Measurements from ENCODE around the gene GRIK2. TPM values are rescaled to one million over a fixed set of nuclear protein-coding genes. Genes with fewer than 3 reads are reported as not detected.

Gene GRIK2
- total and polyA plus RNA-seq, 9 donors, result 0.12 to 4.1 (median 0.89) TPM; not detected in 1

DNA sequence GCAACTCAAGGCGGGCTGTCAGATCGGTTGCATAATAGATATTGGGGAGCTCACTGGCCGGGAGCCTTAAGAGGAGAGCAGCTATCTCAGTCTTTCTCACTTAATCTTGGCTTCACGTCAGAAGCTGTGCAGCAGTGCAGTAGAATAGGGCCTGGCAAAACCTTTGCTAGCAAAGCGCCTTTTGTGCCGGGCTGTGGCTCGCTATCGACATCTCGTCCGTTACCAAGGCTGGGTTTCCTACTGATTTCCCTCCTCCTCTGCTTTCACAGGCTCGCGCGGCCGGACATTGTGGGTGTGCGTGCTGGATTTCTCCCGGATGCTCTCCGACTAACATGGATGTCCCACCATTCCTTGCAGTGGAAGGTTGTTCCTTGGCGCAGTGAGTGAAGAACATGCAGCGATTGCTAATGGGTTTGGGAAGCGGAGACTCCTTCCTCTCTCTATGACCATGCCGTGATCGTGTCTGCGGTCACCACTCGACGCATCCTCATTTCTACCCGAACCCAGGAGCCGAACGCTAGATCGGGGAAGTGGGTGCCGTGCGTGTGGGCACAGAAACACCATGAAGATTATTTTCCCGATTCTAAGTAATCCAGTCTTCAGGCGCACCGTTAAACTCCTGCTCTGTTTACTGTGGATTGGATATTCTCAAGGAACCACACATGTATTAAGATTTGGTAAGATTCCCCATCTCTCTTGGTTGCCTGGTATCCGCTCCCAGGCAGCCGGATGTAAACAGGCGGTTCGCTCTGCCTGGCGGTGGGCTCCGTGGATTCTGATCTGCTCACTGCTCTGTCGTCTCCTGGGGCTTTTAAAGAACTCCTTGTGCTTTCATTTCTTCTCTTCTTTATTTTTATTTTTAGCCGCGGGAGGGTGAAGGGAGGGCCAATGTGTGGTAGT, 5.5 kb downstream of the GRIK2 start:
- 24 to 45% (median 28%) methylated on average over 43 of the region's 43 CpGs for WGBS, 3 donors
- H3K9me3 ChIP-seq, result no peaks in the 10 kb centered on the region
- TF ChIP-seq POLR2A (IDR thresholded peaks at IDR 0.05), result no peak
- TF ChIP-seq EP300 (IDR thresholded peaks at IDR 0.05), result no peak
- TF ChIP-seq, protein P1, sequence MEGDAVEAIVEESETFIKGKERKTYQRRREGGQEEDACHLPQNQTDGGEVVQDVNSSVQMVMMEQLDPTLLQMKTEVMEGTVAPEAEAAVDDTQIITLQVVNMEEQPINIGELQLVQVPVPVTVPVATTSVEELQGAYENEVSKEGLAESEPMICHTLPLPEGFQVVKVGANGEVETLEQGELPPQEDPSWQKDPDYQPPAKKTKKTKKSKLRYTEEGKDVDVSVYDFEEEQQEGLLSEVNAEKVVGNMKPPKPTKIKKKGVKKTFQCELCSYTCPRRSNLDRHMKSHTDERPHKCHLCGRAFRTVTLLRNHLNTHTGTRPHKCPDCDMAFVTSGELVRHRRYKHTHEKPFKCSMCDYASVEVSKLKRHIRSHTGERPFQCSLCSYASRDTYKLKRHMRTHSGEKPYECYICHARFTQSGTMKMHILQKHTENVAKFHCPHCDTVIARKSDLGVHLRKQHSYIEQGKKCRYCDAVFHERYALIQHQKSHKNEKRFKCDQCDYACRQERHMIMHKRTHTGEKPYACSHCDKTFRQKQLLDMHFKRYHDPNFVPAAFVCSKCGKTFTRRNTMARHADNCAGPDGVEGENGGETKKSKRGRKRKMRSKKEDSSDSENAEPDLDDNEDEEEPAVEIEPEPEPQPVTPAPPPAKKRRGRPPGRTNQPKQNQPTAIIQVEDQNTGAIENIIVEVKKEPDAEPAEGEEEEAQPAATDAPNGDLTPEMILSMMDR (IDR thresholded peaks at IDR 0.05), result no peak
- intact Hi-C loops (cut with DNase I), result no loop called here
- no peak overlapping the region for H3K27ac ChIP-seq
- H3K36me3 ChIP-seq, result no peaks in the 10 kb centered on the region
- no peak overlapping the region for H3K4me3 ChIP-seq
- no peak for DNase-seq
- no peaks in the 10 kb centered on the region for H3K27me3 ChIP-seq
- peaks cover 5% of the 10 kb centered on the region for H3K4me1 ChIP-seq (ENCODE audit: insufficient read depth)

DNA sequence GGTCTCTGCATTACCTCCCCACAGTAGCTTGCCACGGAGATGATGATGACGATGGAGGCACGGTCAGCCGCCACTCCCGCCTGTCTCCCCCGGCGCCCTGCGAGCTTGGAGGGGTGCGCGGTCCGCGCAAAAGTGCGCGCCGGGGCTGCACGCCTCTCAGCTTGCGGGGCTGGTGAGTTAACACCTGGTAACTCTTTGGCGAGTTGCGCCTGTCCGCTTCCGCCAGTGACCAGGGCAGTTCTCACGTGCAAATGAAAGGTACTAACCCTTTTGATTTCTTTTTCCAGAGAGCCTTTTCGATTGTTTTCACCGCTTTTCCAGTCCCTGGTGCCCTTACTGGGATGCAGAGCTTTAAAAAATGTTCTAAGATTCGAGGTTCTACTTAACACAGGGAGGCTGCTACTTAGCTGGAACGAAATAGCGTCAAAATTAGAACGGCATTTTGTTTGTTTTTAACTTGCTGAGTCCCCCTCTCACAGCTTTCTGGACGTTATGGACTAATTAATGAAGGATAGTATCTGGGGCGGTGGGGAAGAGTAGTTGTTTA, 6.2 kb downstream of the GRIK2 start:
- DNase-seq, result no peak
- Histone ChIP-seq H3K9me3 (no peaks in the 10 kb centered on the region), H3K4me1 (ENCODE audit: insufficient read depth) (peaks cover 5% of the 10 kb centered on the region), H3K4me3 (no peak overlapping the region), H3K27me3 (no peaks in the 10 kb centered on the region), H3K36me3 (no peaks in the 10 kb centered on the region), H3K27ac (no peak overlapping the region)
- intact Hi-C loops (cut with DNase I), result no loop called here
- TF ChIP-seq POLR2A (IDR thresholded peaks at IDR 0.05), result no peak
- no peak for TF ChIP-seq EP300 (IDR thresholded peaks at IDR 0.05)
- TF ChIP-seq, protein P1 (IDR thresholded peaks at IDR 0.05), result no peak
- WGBS, 3 donors, result 47 to 53% (median 50%) methylated on average over 30 of the region's 30 CpGs

DNA sequence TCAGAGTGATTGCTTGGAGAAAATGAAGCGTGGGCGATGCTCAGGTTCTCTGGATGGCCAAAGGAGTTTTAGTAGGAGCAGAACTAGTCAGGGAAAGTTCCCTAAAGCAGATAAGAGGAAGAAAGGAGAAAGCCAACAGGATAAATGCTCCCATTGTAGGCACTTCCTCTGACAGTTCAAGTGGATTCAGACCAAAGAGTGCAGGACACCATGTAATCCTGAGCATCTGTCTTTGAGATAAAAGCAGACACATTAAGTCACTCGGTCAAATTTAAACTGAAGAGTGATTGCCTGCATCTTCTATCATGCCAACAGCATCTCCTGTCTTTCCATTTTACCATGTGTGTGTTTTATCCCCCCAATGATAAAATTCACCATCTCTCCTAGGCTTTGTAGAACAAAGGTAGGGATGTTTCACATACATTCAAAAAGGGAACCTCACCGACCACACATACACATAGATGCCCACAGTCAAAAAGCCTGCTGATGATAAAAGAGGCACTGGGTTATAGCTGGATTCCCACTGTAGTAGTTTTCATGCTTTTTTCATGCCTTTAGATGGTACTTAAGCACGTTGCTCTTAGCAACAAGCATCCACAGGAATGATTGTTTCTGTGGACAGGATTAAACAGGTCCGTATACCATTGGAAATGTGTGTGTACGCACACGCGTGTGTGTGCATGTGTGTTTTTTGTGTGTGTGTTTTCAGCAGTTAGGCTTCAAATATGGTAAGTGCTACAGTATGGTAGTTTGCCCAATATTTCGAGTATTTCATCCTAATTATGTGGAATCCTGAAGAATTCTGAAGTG, 7.0 kb downstream of the GRIK2 start:
- no peaks in the 10 kb centered on the region for H3K9me3 ChIP-seq
- no peaks in the 10 kb centered on the region for H3K27me3 ChIP-seq
- peaks cover 5% of the 10 kb centered on the region for H3K4me1 ChIP-seq (ENCODE audit: insufficient read depth)
- H3K36me3 ChIP-seq, result no peaks in the 10 kb centered on the region
- no peak for TF ChIP-seq POLR2A (IDR thresholded peaks at IDR 0.05)
- TF ChIP-seq, protein P1 (IDR thresholded peaks at IDR 0.05), result no peak
- TF ChIP-seq EP300 (IDR thresholded peaks at IDR 0.05), result no peak
- 87 to 92% (median 87%) methylated on average over 10 of the region's 10 CpGs for WGBS, 3 donors
- H3K4me3 ChIP-seq, result no peak overlapping the region
- DNase-seq, result no peak
- H3K27ac ChIP-seq, result no peak overlapping the region
- intact Hi-C loops (cut with DNase I), result no loop called here

DNA sequence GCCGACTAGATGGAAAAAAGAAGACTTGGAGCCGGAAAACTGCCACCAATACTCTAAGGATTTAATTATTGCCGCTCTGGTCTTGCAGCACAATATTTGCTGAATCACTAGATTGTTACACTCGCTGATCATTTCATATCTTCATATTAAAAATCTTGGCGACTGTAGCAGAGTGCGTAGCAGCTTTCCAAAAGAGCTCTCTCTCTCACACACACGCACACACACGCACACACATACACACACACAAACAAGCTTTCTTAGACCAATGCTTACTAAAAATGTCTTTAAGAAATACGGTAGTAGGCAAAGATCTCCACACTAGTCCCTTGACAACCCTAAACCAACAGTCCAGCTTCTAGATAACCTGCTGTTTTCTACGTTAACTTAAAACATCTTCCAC, 7.7 kb downstream of the GRIK2 start:
- Histone ChIP-seq H3K4me3 (no peak overlapping the region), H3K36me3 (no peaks in the 10 kb centered on the region), H3K4me1 (ENCODE audit: insufficient read depth) (peaks cover 5% of the 10 kb centered on the region), H3K27ac (no peak overlapping the region), H3K27me3 (no peaks in the 10 kb centered on the region), H3K9me3 (no peaks in the 10 kb centered on the region)
- intact Hi-C loops (cut with DNase I), result no loop called here
- WGBS, 3 donors, result 69 to 82% (median 82%) methylated on average over 10 of the region's 10 CpGs
- no peak for TF ChIP-seq POLR2A (IDR thresholded peaks at IDR 0.05)
- DNase-seq, result no peak

All from ovary (tissue), 9 donors.